HepG2 (cell line): Measurements from ENCODE around the gene PHLDB1. TPM values are rescaled to one million over a fixed set of nuclear protein-coding genes. Genes with fewer than 3 reads are reported as not detected.

Source experiments
- ATAC-seq: fragments of 200-7000 bp; cut with Tn5 transposase; 3 replicates; pipeline ENCODE4 v1.9.1; 2020; ENCODE audit warnings: mild to moderate bottlenecking, moderate library complexity
- BruUV-seq: library from RNA; stranded (reverse); fragments of 400-500 nt; replicated peaks from 2 replicates; lab custom pipeline; 2021; lab: Mats Ljungman, UMichigan
- CTCF ChIA-PET: fragments of 300-600 bp; formaldehyde crosslinking; extraction: SDS; loops from one replicate; lab custom pipeline; 2021; ENCODE audit warnings: low total read pairs, inconsistent platforms, low intra/inter-chr PET ratio; lab: Yijun Ruan, JAX
- POLR2A ChIA-PET: fragments of 350-600 bp; sonication (Branson Sonifier 250); formaldehyde crosslinking; loops from one replicate; lab custom pipeline; 2020; ENCODE audit warnings: antibody characterized with exemption, inconsistent platforms; lab: Yijun Ruan, JAX
- DNase-seq: peaks from one replicate; pipeline ENCODE4 v3.0.0-alpha.2; 2015; ENCODE audit warnings: low spot score
- FAIRE-seq: peaks from 3 replicates; lab custom pipeline; 2011; peaks lifted over from hg19 to GRCh38; lab: Jason Lieb, UNC
- H2AFZ ChIP-seq: one replicate; pipeline ENCODE4 v1.6.1; 2011; ENCODE audit warnings: low read length, inconsistent platforms
- H3K27ac ChIP-seq: fragments of 300-600 bp; 3 replicates; pipeline ENCODE4 v1.8.0; 2011; ENCODE audit warnings: mixed run types, mild to moderate bottlenecking, mixed read lengths, low read length, inconsistent platforms; ENCODE audit not compliant: insufficient read depth; ENCODE audit errors: extremely low read length
- H3K27me3 ChIP-seq, 2 experiments: fragments of 200-600 bp in 1 of 2; 2 replicates in 1 of 2; 3 replicates in 1 of 2; pipeline versions ENCODE4 v1.6.0 to v1.8.0; 2011; ENCODE audit warnings: low read length in 2 of 2, mild to moderate bottlenecking in 2 of 2, moderate library complexity in 2 of 2, inconsistent platforms in 1 of 2; ENCODE audit not compliant: insufficient read depth in 2 of 2, control insufficient read depth in 1 of 2
- H3K36me3 ChIP-seq, 2 experiments: fragments of 200-600 bp in 1 of 2; replicated peaks in 1 of 2; 2 replicates in 1 of 2; 3 replicates in 1 of 2; pipeline versions ENCODE4 v1.5.1 to v1.8.0; 2011; ENCODE audit warnings: low read length in 2 of 2, inconsistent platforms in 1 of 2; ENCODE audit not compliant: insufficient read depth in 2 of 2, control insufficient read depth in 1 of 2
- H3K4me1 ChIP-seq: 2 replicates; pipeline ENCODE4 v1.5.1; 2012; ENCODE audit warnings: low read length, inconsistent platforms; ENCODE audit not compliant: insufficient read depth
- H3K4me2 ChIP-seq: 2 replicates; pipeline ENCODE4 v1.6.0; 2011; ENCODE audit warnings: low read depth, low read length, inconsistent platforms
- H3K4me3 ChIP-seq, 3 experiments: fragments of 200-600 bp in 1 of 3; sonication (generic), shearing (Covaris generic) in 1 of 3; replicated peaks in 1 of 3; 2 replicates each; pipeline ENCODE4 v1.5.1; 2011 to 2016; ENCODE audit warnings: low read length in 3 of 3, inconsistent platforms in 2 of 3, low read depth in 2 of 3, mild to moderate bottlenecking in 2 of 3, control low read depth in 1 of 3, mixed read lengths in 1 of 3; ENCODE audit not compliant: insufficient read depth in 1 of 3
- H3K79me2 ChIP-seq: one replicate; pipeline ENCODE4 v1.6.1; 2011; ENCODE audit warnings: low read length, inconsistent platforms; ENCODE audit not compliant: insufficient read depth
- H3K9ac ChIP-seq: 2 replicates; pipeline ENCODE4 v1.6.0; 2011; ENCODE audit warnings: mild to moderate bottlenecking, low read depth, low read length, inconsistent platforms; ENCODE audit not compliant: insufficient read depth
- H3K9me3 ChIP-seq: 2 replicates; pipeline ENCODE4 v1.5.1; 2012; ENCODE audit warnings: mild to moderate bottlenecking, low read length
- H4K20me1 ChIP-seq: 2 replicates; pipeline ENCODE4 v1.6.0; 2011; ENCODE audit warnings: inconsistent platforms, mild to moderate bottlenecking, low read length, moderate library complexity; ENCODE audit not compliant: insufficient read depth
- FLYWCH1 ChIP-seq: sonication (generic); formaldehyde crosslinking; IDR thresholded peaks from 2 replicates; pipeline ENCODE4 v1.8.1; 2023; ENCODE audit warnings: mild to moderate bottlenecking, missing genetic modification reagents
- HNF4A ChIP-seq: sonication (generic); formaldehyde crosslinking; IDR thresholded peaks from 2 replicates; pipeline ENCODE4 v1.4.0; 2020; ENCODE audit warnings: missing genetic modification reagents
- SRSF9 ChIP-seq: fragments of 200-400 bp; formaldehyde crosslinking; IDR thresholded peaks from 2 replicates; pipeline ENCODE4 v1.6.1; 2018; ENCODE audit warnings: borderline replicate concordance, mild to moderate bottlenecking, low read depth, low read length; ENCODE audit not compliant: insufficient read depth, poor library complexity, severe bottlenecking
- ZBTB3 ChIP-seq: sonication (generic); formaldehyde crosslinking; IDR thresholded peaks from 2 replicates; pipeline ENCODE4 v1.4.0; 2020; ENCODE audit warnings: low read depth, mild to moderate bottlenecking, moderate library complexity, missing genetic modification reagents, borderline replicate concordance
- WGBS: methylation state at CpG from one replicate; pipeline ENCODE4 v1.1.6; 2017; ENCODE audit warnings: low lambda C conversion rate; 5-methylcytosine and 5-hydroxymethylcytosine counted together
- in situ Hi-C: cut with HindIII; loops from 2 replicates; pipeline ENCODE4 v1.10.0; 2017; ENCODE audit warnings: low pct_unique_long_range_greater_than_20kb; ENCODE audit not compliant: extremely low pct_ligation_motif_present
- intact Hi-C: fragments of 100-400 bp; cut with micrococcal nuclease; formaldehyde crosslinking; loops from one replicate; pipeline ENCODE4 v1.10.0; 2022; ENCODE audit not compliant: unreplicated experiment
- polyA plus RNA-seq, 8 experiments: library from polyadenylated mRNA; depleted of rRNA in 3 of 8; stranded (reverse) in 7 of 8; unstranded in 1 of 8; fragments of >200 nt; fragmentation: Illumina TruSeq in 4 of 8; extraction: Trizol in 4 of 8; gene quantifications; 2 replicates each; pipeline versions ENCODE4 v1.2.1 to v1.2.3, GENCODE V29; 2011 to 2016; ENCODE audit warnings: low read depth in 4 of 8, missing spikeins in 1 of 8, mixed read lengths in 1 of 8; ENCODE audit not compliant: insufficient read depth in 1 of 8
- total RNA-seq, 5 experiments: library from RNA; depleted of rRNA; stranded (reverse); fragments of >200 nt; fragmentation: Illumina TruSeq; extraction: Trizol; gene quantifications; 2 replicates each; pipeline ENCODE4 v1.2.3, GENCODE V29; 2016; ENCODE audit warnings: low read depth in 1 of 5
- TF ChIP-seq, protein P1 (sequence below), 2 experiments: fragments of 450-650 bp in 1 of 2; sonication (generic) in 1 of 2; formaldehyde crosslinking; IDR thresholded peaks; 2 replicates each; pipeline versions ENCODE4 v1.5.0 to v1.8.0; 2020 to 2022; ENCODE audit warnings: mild to moderate bottlenecking in 1 of 2, missing genetic modification reagents in 1 of 2
- TF ChIP-seq, protein P2 (sequence below): sonication (generic); formaldehyde crosslinking; IDR thresholded peaks from 2 replicates; pipeline ENCODE4 v1.4.0; 2020; ENCODE audit warnings: missing genetic modification reagents

Gene PHLDB1
- total and polyA plus RNA-seq, 2 of the 13 experiments (the other 11 are each of a cell fraction or from before 2014, with no cell fraction given), result 13.8 to 14.2 TPM

- CTCF ChIA-PET, result interaction anchor here (1.1 to 3.6 kb wide), 7 partner anchors 13 to 515 kb away, joined by 3 to 49 read pairs (median 7); partner anchors contain the start of genes PHLDB1 and TREH
Observed at GRCh38 chr11:118659953-118660680, 52.7 kb downstream of the PHLDB1 start.

More at GRCh38 chr11:118659953-118660680, 52.7 kb downstream of the PHLDB1 start:
- no peaks in the 10 kb centered on the region for H3K9me3 ChIP-seq
- no TSS peak for BruUV-seq
- peak overlapping the region in 1 of 3 experiments; percentile 53; a peak in 1 of 6 replicates for H3K4me3 ChIP-seq
- peaks cover 1 to 7% of the 10 kb centered on the region in 2 experiments; a peak in 4 of 5 replicates for H3K36me3 ChIP-seq
- TF ChIP-seq, protein P1, sequence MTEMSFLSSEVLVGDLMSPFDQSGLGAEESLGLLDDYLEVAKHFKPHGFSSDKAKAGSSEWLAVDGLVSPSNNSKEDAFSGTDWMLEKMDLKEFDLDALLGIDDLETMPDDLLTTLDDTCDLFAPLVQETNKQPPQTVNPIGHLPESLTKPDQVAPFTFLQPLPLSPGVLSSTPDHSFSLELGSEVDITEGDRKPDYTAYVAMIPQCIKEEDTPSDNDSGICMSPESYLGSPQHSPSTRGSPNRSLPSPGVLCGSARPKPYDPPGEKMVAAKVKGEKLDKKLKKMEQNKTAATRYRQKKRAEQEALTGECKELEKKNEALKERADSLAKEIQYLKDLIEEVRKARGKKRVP (CRISPR knock-in tag; IDR thresholded peaks at IDR 0.05), result no peak
- TF ChIP-seq, protein P2, sequence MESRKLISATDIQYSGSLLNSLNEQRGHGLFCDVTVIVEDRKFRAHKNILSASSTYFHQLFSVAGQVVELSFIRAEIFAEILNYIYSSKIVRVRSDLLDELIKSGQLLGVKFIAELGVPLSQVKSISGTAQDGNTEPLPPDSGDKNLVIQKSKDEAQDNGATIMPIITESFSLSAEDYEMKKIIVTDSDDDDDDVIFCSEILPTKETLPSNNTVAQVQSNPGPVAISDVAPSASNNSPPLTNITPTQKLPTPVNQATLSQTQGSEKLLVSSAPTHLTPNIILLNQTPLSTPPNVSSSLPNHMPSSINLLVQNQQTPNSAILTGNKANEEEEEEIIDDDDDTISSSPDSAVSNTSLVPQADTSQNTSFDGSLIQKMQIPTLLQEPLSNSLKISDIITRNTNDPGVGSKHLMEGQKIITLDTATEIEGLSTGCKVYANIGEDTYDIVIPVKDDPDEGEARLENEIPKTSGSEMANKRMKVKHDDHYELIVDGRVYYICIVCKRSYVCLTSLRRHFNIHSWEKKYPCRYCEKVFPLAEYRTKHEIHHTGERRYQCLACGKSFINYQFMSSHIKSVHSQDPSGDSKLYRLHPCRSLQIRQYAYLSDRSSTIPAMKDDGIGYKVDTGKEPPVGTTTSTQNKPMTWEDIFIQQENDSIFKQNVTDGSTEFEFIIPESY (CRISPR knock-in tag), result peak; percentile 83
- TF ChIP-seq HNF4A (CRISPR knock-in tag) (no peak), FLYWCH1 (CRISPR knock-in tag) (no peak), SRSF9 (no peak), ZBTB3 (CRISPR knock-in tag) (no peak)
- intact Hi-C loops, result loop anchor here (1.0 to 5.0 kb wide), 3 partner anchors 29 to 53 kb away; partner anchors contain the start of gene PHLDB1
- peak overlapping the region; percentile 72 for H3K4me2 ChIP-seq
- WGBS, result 67% methylated on average over 10 of the region's 14 CpGs
- H3K4me1 ChIP-seq, result peaks cover 35% of the 10 kb centered on the region
- ATAC-seq (no peak), DNase-seq (no peak), FAIRE-seq (no peak)
- no peaks in the 10 kb centered on the region for H4K20me1 ChIP-seq
- POLR2A ChIA-PET, result interaction anchor here (0.9 to 3.2 kb wide), 6 partner anchors 14 to 131 kb away, joined by 3 to 15 read pairs (median 6); partner anchors contain the start of genes DDX6 and TREH
- no peak overlapping the region for H3K9ac ChIP-seq
- no peak overlapping the region for H2AFZ ChIP-seq
- H3K27me3 ChIP-seq, result no peaks in the 10 kb centered on the region
- no peaks in the 10 kb centered on the region for H3K79me2 ChIP-seq
- in situ Hi-C loops, result no loop called here
- H3K27ac ChIP-seq, result no peak overlapping the region
